Tibial nerve (tissue), 4 donors: ENCODE data around the gene DHCR7. TPM values are rescaled to one million over a fixed set of nuclear protein-coding genes. Genes with fewer than 3 reads are reported as not detected.

Experiments
- DNase-seq, 2 donors: peaks; one replicate each; pipeline ENCODE4 v3.0.0-alpha.2; 2019; ENCODE audit warnings: low spot score in 2 of 2
- H3K27ac ChIP-seq, 4 donors: fragments of 200-600 bp; sonication (generic) in 3 of 4; one replicate each; pipeline ENCODE4 v1.5.1; 2017 to 2019; ENCODE audit warnings: mild to moderate bottlenecking in 1 of 4
- H3K27me3 ChIP-seq, 2 donors: fragments of 200-600 bp; sonication (generic) in 1 of 2; one replicate each; pipeline versions ENCODE4 v1.5.1 to v1.6.0; 2017 to 2019
- H3K36me3 ChIP-seq, 3 donors: fragments of 200-600 bp; sonication (generic); one replicate each; pipeline ENCODE4 v1.5.1; 2018 to 2019
- H3K4me1 ChIP-seq, 4 donors: fragments of 200-600 bp; sonication (generic) in 3 of 4; one replicate each; pipeline ENCODE4 v1.5.1; 2017 to 2019
- H3K4me3 ChIP-seq, 4 donors: fragments of 200-600 bp; sonication (generic) in 3 of 4; one replicate each; pipeline ENCODE4 v1.5.1; 2017 to 2019; ENCODE audit warnings: mild to moderate bottlenecking in 1 of 4, moderate library complexity in 1 of 4
- H3K9me3 ChIP-seq, 4 donors: fragments of 200-600 bp; sonication (generic) in 3 of 4; one replicate each; pipeline ENCODE4 v1.5.1; 2017 to 2019
- CTCF ChIP-seq, 5 experiments: fragments of 200-600 bp in 3 of 5; fragments of 450-650 bp in 2 of 5; sonication (generic) in 3 of 5; IDR thresholded peaks; one replicate each; pipeline ENCODE4 v1.5.1; 2016 to 2019; ENCODE audit warnings: antibody characterized with exemption in 5 of 5, mild to moderate bottlenecking in 3 of 5, moderate library complexity in 2 of 5
- EP300 ChIP-seq, 2 donors: sonication (generic); formaldehyde crosslinking; IDR thresholded peaks; one replicate each; pipeline ENCODE4 v1.6.1; 2017; ENCODE audit warnings: antibody characterized with exemption in 2 of 2, mild to moderate bottlenecking in 1 of 2
- POLR2A ChIP-seq, 2 donors: fragments of 450-650 bp; IDR thresholded peaks; one replicate each; pipeline ENCODE4 v1.6.1; 2017; ENCODE audit warnings: antibody characterized with exemption in 2 of 2, mild to moderate bottlenecking in 2 of 2, moderate library complexity in 2 of 2
- WGBS, 2 donors: methylation state at CpG; one replicate each; pipeline ENCODE4 v1.1.5; 2018; 5-methylcytosine and 5-hydroxymethylcytosine counted together
- total RNA-seq, 4 donors: library from RNA; depleted of rRNA; stranded (reverse); fragments of >200 nt; gene quantifications; one replicate each; pipeline ENCODE4 v1.1.0, GENCODE V29; 2016

DHCR7 gene
- total RNA-seq, 4 donors from 2014 or later: 10.3 to 17.3 (median 14.8) TPM

GRCh38 chr11:71442123-71442522, 6.1 kb downstream of the DHCR7 start:
- no peak for DNase-seq
- Histone ChIP-seq H3K27me3 (no peaks in the 10 kb centered on the region), H3K36me3 (peaks cover 0 to 92% (median 3%) of the 10 kb centered on the region in 3 donors), H3K27ac (no peak overlapping the region), H3K4me1 (peaks cover 0 to 4% (median 0%) of the 10 kb centered on the region in 4 donors), H3K4me3 (no peak overlapping the region), H3K9me3 (peaks cover 0 to 2% (median 0%) of the 10 kb centered on the region in 4 donors)
- TF ChIP-seq EP300 (IDR thresholded peaks at IDR 0.05) (no peak), CTCF (IDR thresholded peaks at IDR 0.05) (no peak), POLR2A (IDR thresholded peaks at IDR 0.05) (no peak)
- 88 to 91% methylated on average over 8 of the region's 8 CpGs for WGBS, 2 donors

GRCh38 chr11:71441251-71441650, 6.9 kb downstream of the DHCR7 start:
- Histone ChIP-seq H3K27ac (no peak overlapping the region), H3K27me3 (no peaks in the 10 kb centered on the region), H3K4me3 (no peak overlapping the region), H3K9me3 (peaks cover 0 to 2% (median 0%) of the 10 kb centered on the region in 4 donors), H3K36me3 (peaks cover 0 to 100% (median 3%) of the 10 kb centered on the region in 3 donors), H3K4me1 (no peaks in the 10 kb centered on the region)
- TF ChIP-seq POLR2A (IDR thresholded peaks at IDR 0.05): no peak
- 96 to 99% methylated on average over 8 to 11 of the region's 11 CpGs for WGBS, 2 donors
- no peak for DNase-seq

- WGBS, 2 donors: 91 to 92% methylated on average over 6 of the region's 6 CpGs
- no peak overlapping the region for H3K27ac ChIP-seq
- H3K9me3 ChIP-seq: no peaks in the 10 kb centered on the region
- no peaks in the 10 kb centered on the region for H3K4me1 ChIP-seq
- DNase-seq: no peak
- H3K4me3 ChIP-seq: no peak overlapping the region
- TF ChIP-seq POLR2A (IDR thresholded peaks at IDR 0.05): no peak
- TF ChIP-seq EP300 (IDR thresholded peaks at IDR 0.05): no peak
- no peak for TF ChIP-seq CTCF (IDR thresholded peaks at IDR 0.05)
- H3K27me3 ChIP-seq: no peaks in the 10 kb centered on the region
- H3K36me3 ChIP-seq: peaks cover 0 to 100% (median 3%) of the 10 kb centered on the region in 3 donors
These were observed 8.0 kb downstream of the DHCR7 start for GRCh38 chr11:71440021-71440755.

GRCh38 chr11:71438650-71439049, 9.5 kb downstream of the DHCR7 start:
- whole genome bisulfite sequencing, 2 donors: 96 to 97% methylated on average over 13 to 19 of the region's 19 CpGs
- Histone ChIP-seq H3K4me3 (no peak overlapping the region), H3K36me3 (peaks cover 0 to 93% (median 0%) of the 10 kb centered on the region in 3 donors), H3K27me3 (no peaks in the 10 kb centered on the region), H3K27ac (no peak overlapping the region), H3K4me1 (peaks cover 0 to 4% (median 0%) of the 10 kb centered on the region in 4 donors), H3K9me3 (no peaks in the 10 kb centered on the region)
- TF ChIP-seq EP300 (IDR thresholded peaks at IDR 0.05) (no peak), POLR2A (IDR thresholded peaks at IDR 0.05) (no peak), CTCF (IDR thresholded peaks at IDR 0.05) (no peak)
- DNase-seq: no peak

GRCh38 chr11:71437879-71438278, 10.3 kb downstream of the DHCR7 start:
- no peak for DNase-seq
- H3K36me3 ChIP-seq: peaks cover 0 to 86% (median 0%) of the 10 kb centered on the region in 3 donors
- H3K27ac ChIP-seq: no peak overlapping the region
- peaks cover 0 to 12% (median 0%) of the 10 kb centered on the region in 4 donors for H3K4me1 ChIP-seq
- no peak for TF ChIP-seq POLR2A (IDR thresholded peaks at IDR 0.05)
- TF ChIP-seq EP300 (IDR thresholded peaks at IDR 0.05): no peak
- TF ChIP-seq CTCF (IDR thresholded peaks at IDR 0.05): no peak
- no peaks in the 10 kb centered on the region for H3K27me3 ChIP-seq
- no peaks in the 10 kb centered on the region for H3K9me3 ChIP-seq
- no peak overlapping the region for H3K4me3 ChIP-seq
- 90% methylated on average over 10 to 11 of the region's 13 CpGs for WGBS, 2 donors
